22Rv1 (cell line): ENCODE data around the gene SLC22A31.

Experiments used
- H3K27ac ChIP-seq: fragments of 450-650 bp; 2 replicates; pipeline ENCODE4 v1.5.1; 2017
- CTCF ChIP-seq: fragments of 450-650 bp; IDR thresholded peaks from 2 replicates; pipeline ENCODE4 v1.5.1; 2017; ENCODE audit warnings: mild to moderate bottlenecking
- ZFX ChIP-seq: fragments of 450-650 bp; IDR thresholded peaks from 2 replicates; pipeline ENCODE4 v1.6.1; 2017; ENCODE audit warnings: antibody characterized with exemption, borderline replicate concordance

SLC22A31 gene

GRCh38 chr16:89242795-89243200, 42.5 kb upstream of the SLC22A31 start:
- no peak overlapping the region for H3K27ac ChIP-seq
- no peak for TF ChIP-seq ZFX

DNA sequence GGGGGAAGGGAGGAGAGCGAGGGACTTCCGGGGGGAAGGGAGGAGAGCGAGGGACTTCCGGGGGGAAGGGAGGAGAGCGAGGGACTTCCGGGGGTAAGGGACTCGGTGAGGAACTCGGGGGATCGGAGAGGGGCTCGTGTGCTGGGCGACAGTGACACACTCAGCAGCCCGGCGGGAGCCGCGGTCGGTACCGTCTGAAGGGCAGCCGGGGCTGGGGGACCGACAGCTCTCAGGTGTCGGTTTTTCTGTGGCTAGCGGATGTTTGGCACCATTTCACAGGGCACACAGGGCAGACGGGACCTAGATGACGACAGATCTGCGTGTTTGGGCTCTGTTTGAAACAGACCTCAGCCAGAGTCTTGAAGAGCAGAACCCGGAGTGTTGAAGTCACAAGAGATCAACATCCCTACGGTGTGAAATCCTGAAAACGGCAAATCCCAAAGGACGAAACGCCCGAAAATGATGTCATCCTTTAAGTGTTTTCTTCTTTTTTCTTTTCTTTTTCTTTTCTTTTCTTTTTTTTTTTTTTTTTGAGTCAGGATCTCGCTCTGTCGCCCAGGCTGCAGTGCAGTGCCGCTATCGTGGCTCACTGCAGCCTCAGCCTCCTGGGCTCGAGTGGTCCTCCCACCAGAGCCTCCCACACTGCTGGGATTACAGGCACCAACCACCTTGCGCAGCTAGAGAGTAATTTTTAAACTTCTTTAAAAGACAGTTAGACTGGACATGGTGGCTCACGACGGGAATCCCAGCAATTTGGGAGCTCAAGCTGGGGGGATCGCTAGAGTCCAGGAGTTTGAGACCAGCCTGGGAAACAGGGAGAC, 41.1 kb upstream of the SLC22A31 start:
- TF ChIP-seq CTCF (no peak), ZFX (no peak)
- peak overlapping the region; percentile 82 for H3K27ac ChIP-seq

- TF ChIP-seq CTCF (no peak), ZFX (no peak)
- H3K27ac ChIP-seq, result no peak overlapping the region
Measured at GRCh38 chr16:89237733-89238132, 37.4 kb upstream of the SLC22A31 start.

DNA sequence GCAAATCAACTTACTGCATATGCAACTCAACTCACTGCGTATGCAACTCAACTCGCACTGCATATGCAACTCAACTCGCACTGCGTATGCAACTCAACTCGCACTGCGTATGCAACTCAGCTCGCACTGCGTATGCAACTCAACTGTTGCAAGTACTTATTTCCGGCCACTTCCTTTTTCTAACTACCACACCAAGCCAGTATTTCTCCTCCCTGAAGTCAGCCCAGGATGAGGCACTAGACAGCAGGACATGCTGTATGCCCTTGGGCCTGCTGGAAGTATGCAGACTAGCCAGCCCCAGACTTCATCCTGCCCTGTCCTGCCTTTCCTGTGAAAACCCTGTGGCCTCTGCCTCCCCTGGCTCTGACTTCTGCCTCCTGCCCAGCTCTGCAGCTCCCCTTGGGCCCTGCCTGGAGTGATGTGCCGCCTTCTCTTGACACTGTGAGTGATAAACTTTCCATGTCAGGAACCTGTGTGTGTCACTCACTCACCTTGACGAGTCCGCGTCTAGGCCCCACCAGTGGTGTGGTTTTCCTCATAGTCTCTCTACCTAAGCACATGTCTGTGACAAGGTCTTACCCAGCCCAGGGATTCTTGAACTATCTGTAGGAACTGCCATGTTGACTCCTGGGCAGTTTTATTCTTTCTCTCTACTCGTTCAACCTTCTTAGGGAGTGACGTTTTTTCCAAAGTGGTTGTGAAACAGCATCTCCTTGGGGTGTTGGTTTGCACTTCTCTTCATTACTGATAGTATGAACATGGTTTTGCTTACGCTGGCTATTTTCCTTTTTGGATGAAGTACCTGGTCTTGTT, 33.5 kb upstream of the SLC22A31 start:
- TF ChIP-seq ZFX (no peak), CTCF (no peak)
- H3K27ac ChIP-seq, result no peak overlapping the region

- no peak overlapping the region for H3K27ac ChIP-seq
- TF ChIP-seq ZFX (no peak), CTCF (no peak)
Measured at GRCh38 chr16:89232107-89232506, 31.8 kb upstream of the SLC22A31 start.

DNA sequence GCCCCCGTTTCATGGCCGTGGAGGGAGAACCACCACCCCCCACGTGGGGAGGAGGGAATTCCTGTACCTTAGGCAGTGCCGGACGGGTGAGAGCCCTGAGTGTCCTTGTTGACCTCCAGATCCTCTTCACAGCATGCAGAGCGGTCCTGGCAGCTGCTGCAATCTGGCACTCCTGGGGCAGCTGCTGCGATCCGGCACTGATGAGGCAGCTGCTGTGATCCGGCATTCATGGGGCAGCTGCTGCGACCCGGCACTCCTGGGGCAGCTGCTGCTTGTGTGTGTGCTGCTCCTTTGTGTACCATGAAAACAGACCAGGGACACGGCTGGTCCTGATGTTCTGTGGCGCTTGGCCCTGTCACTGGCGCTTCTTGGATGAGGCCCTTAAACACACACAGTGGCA, 29.9 kb upstream of the SLC22A31 start:
- TF ChIP-seq ZFX (no peak), CTCF (no peak)
- H3K27ac ChIP-seq, result no peak overlapping the region

DNA sequence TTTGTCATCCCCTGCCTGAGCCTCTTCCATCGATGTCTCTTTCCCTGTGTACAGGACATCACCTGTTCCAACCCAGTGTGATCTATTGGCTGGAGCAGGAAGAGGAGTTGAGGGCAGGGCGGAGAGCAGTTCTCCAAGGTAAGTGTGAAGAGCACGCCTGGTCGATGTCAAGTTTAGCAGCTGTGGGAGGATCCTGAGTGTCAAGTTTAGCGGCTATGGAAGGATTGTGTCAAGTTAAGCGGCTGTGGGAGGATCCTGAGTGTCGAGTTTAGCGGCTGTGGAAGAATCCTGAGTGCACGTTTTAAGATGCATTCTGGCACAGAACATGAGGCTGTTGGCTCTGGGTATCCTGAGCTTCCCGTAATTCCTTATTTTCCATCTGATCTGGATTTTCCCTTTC, 24.3 kb upstream of the SLC22A31 start:
- no peak overlapping the region for H3K27ac ChIP-seq
- TF ChIP-seq CTCF (no peak), ZFX (no peak)

GRCh38 chr16:89222931-89223330, 22.6 kb upstream of the SLC22A31 start:
- TF ChIP-seq ZFX, result no peak
- no peak for TF ChIP-seq CTCF
- H3K27ac ChIP-seq, result no peak overlapping the region
